IPS DF 4.7 (cell line): Measurements from ENCODE around the gene LMX1B.

Experiments
- DNase-seq: peaks from one replicate; pipeline ENCODE4 v3.0.0-alpha.2; 2013; ENCODE audit warnings: low spot score; ENCODE audit errors: extremely low read depth

LMX1B gene

DNA sequence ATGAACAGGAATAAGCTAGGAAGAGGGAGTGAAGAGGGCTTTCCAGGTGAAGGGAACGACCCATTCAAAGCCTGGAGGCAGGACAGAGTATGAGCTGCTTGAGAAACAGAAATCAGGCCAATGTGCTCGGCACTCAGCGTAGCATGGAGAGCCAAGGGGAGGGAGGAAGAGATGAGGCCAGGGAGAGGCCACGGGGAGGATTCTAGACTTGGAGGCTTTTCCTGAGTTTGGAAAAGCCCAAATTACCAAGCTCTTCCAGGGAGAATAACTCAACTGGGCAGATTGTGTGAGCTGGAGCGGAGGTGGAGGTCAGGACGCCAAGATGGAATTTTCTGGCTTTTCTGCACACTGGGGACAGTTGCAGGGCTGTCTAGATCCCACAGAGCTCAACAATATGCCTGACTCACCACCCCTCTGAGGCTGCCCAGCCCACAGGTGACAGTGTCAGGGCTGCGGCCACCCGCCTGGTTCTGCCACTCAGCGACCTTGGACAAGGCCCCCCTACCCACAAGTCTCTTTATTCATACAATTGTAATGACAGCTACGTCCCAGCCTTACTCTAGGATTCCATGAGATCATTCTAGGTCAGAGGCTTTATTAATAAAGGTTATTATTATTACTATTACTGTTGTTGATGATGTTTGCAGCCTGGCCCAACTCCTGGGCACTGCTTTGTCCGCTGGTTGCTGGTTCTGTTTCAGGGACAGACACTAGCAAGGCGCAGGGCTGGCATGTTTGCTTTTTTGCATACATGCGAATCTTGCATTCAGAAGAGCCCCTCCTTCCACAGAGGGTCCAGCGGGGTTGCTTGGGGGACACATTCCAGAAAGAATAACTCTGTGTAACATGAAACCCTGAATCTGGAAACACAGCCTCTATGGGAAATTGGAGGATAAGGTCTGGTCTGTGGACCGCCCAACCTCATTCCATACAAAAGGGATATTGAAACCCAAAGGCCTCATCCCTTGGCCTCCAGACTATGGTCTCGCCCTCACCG is 9.4 kb upstream of the LMX1B start:
- no peak for DNase-seq

- DNase-seq, result no peak
These were observed 7.8 kb upstream of the LMX1B start for GRCh38 chr9:126605792-126606482.

- DNase-seq, result no peak
These were observed 7.3 kb upstream of the LMX1B start for GRCh38 chr9:126606483-126606870.

DNA sequence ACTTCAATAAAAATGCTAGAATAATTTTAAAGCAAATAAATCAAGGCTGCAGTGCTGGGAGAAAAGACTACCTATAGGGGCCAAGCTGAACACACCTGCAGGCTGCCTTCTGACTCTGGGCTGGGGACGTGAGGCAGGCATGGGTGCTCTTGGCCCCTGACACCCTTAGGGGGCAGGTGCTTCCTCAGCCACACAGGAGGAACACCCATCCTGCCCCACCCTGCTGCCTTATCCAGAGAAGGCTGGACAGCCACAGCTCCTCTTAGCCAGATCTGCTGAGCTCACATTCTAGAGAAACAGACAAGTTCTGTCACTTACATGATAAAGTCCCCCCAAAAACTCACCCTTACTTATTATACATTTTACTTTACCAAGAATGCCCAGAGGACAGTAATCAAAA is 6.6 kb upstream of the LMX1B start:
- no peak for DNase-seq

DNA sequence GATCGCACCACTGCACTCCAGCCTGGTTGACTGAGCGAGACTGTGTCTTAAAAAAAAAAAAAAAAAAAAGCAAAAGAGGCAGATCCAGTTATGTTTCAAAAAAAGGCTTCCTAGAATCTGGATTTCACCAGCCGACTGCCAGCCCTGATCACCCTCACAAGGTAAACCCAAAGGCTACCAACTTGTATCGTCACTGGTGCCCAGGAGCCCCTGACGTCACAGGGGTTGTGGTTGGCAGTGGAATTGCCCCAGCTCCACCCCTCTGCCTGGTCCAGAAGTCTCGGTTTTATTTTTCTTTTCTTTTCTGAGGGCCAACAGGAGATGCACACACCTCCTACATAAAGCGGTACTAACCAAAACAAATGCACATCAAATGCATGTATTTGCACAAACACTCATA is 6.0 kb upstream of the LMX1B start:
- no peak for DNase-seq

DNA sequence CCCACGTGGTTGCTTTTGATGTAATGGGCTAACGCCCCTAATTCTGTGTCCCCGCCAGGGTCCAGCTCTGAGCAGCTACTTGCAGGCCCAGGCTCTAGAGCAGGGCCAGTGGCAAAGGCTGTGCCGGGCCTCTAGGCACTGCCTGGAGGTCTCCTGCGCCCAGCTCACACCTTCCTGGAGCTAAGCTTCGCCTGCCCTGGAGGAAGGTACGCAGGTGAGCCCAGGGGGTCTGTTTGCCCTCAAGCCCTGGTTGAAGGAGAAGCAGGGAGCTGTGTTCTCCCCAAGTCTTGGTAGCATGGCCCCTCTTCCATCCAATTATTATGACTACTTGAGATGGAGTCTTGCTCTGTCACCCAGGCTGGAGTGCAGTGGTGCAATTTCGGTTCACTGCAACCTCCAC is 5.2 kb upstream of the LMX1B start:
- DNase-seq, result no peak

DNA sequence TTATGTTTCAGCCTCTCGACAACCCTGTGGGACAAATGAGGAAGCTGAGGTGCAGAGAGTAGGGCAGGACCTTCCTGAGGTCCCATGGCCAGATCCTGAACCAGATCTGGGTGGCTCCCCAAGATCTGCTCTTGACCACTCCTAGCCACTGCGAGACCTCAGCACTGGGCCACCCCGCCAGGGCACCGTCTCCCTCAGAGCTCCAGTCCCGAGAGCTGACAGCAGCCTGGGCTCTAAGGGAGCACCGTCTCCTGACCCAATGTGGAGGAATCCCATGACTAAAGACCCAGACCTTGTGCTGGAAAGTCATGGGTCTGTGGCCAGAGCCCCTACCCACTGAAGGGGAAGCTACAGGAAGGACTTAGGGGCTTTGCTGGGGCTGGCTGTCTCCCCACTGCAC is 4.5 kb upstream of the LMX1B start:
- no peak for DNase-seq

DNA sequence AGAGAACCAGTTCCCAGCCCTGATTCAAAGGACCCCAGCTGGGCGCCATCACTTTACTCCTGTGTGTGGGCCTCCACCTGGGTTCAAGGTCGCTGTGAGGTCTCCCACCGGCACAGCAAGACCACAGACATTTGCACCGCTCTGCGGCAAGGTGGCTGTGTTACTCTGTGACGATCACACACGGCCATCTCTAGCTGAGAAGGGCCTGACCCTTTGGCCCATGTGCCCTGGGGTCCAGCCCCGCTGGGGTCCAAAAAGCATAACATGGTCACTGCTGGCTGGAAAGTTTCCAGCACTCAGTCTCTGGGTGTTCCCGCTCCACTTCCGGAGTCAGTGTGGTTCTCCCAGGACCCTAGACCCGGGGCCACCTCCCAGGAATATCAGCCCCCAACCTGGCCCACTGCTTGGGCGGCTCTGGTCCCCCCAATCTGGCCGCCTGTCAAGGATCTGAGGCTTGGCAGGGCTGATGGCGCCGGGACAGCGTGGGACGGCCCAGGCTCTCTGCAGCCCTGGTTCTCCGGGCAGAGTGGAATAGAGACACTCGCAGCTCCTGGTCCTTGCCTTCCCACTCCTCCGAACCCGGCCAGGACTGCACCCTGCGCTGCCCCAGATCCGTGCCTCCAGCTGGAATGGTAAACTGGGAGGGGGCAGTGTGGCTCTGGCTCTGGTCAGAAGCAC is 3.9 kb upstream of the LMX1B start:
- DNase-seq, result no peak

DNA sequence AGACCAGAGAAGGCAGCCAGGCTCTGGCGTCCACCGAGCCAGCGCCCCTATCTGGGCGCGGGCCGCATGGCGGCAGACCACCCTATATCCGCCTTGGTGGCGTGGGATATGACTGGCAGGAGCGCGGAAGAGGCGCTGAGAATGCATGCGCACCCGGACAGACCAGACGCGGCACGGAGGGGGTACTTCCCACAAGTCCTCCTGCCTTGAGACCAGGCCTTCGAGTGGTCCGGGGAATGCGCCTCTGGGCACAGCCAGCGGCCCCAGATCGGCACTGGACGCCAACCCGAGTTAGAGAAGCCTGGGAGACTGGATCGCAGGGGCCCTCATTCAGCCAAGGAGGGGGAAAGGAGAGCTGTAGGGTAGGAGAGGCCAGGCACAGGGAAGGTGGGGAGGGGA is 2.5 kb upstream of the LMX1B start:
- no peak for DNase-seq

DNA sequence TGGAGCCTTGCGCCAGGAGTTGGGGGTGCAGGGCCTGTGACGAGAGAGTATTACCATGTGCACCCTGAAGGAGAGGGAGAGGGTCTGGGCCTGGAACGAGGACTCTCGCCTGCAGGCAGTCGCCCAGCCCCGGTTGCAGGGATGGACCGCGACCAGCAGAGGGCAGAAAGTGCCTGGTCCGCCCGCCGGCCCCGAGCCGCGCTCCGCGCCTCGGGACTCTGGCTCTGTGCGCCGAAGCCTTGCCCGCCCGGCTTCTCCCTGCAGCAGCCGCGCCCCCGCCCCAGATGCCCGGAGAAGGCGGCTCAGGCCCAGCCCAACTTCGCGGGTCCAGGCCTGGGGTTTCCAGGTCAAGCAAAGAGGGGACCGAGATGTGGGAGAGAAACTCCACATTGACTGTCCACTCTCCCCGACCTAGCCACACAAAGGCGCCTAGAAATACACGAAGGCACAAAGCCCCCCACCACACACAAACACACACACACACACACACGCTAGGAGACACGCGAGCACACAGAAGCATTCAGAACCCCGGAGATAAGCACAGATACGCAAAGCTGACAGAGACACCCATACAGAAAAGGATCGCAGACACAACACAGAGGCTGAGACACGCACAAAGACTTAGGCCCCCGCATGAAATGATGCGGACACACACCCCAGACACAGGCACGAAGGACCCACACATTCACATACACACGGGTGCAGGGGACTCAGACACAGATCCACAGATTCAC is 2.0 kb upstream of the LMX1B start:
- DNase-seq, result no peak

- no peak for DNase-seq
These were observed 1.4 kb upstream of the LMX1B start for GRCh38 chr9:126612326-126612812.

GRCh38 chr9:126612813-126613641 is 701 bp upstream of the LMX1B start:
- no peak for DNase-seq

GRCh38 chr9:126614088-126614454 is 343 bp downstream of the LMX1B start:
- DNase-seq, result no peak

DNA sequence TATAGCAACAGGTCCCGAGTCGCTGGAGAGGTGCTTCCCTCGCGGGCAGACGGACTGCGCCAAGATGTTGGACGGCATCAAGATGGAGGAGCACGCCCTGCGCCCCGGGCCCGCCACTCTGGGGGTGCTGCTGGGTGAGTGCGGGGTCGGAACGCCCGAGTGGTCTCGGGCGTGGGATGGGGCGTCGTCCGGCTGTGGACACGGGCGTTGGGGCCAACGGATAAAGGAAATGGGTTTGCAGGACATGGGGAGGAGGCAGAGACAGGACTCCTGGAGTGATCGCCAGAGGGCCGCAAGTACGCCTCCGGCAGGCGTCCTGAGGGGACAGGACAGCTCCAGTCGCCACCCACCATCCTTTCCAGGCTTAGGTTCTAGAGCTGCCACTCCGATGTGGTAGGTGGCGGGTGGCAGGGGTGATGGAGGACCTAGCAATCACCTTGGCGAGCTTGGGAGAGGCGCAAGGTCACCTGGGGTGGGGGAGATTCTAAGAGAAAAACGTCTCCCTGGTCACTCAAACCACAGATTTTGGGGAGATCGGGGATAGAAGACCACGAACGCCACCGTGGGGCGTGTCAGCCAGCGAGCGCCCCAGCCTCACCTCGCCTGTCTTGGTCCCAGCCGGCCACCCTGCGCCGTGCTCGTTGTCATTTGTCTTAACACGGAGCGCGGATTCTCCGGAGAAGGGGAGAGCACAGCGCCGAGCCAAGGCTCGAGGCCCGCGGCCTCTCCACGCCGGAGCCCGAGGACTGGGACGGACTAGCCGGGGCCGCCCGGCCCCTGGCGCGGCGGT is 922 bp downstream of the LMX1B start:
- DNase-seq, result no peak

GRCh38 chr9:126615245-126615790 is 1.6 kb downstream of the LMX1B start:
- DNase-seq, result no peak

DNA sequence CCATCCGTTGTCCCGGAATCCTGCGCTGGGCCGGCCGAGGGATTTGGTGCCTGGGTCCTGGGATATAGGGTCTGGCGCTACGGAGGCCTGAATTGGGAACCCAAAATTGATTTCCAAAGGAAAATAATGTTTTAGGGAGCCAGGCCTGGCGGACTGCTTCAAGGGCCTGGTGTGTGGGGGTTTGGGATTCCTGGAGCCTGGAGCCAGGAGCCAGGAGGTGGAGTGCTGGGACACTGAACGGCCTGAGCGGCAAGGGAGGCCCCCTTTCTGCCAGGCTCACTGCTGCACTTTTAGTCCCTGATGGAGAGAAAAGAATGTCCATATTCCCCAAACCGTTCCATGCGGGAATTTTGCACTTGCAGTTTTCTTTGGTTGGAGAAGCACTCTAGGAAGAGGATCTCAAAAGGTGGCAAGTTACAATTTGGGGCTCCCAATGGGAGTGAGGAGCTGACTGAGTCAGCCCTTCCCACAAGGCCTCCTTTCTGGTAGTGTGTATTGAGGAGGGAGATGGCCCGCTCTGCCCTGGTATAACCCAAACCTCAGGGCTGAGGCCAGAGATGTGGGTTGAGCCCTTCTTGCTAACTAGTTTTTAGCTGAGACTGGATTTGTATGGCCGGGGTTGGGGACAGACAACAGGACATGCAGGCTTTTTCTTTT is 2.2 kb downstream of the LMX1B start:
- no peak for DNase-seq

DNA sequence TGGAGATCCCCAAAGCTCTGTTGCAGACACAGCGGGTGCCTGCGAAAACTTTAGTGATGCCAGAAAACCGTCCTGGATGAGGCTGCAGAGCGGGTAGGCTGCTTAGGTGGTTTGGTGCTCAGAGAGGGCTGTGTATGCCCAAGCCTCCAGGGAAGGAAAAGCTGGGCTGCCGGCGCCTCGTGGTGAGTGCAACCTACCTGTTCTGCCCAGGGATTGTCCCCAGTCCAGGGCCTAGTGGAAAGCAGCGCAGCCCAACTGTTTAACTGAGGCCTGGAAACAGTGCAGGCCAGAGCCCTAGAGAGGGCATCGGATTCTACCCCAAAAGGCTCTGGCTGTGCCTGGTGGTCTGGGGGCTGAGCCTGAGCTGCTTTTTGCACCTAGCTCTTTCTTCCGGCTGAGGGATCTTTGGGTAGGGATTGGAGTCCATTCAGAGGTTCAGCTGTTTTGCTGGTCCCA is 2.8 kb downstream of the LMX1B start:
- DNase-seq, result no peak

- no peak for DNase-seq
These were observed 3.5 kb downstream of the LMX1B start for GRCh38 chr9:126617003-126617822.
